ENCODE results near the gene ZP2.
"Not testable (repeated sequence)": the region's sequence is repeated elsewhere in the genome, so short reads cannot be mapped to it uniquely, and the experiment has no call there.

Gene ZP2

DNA sequence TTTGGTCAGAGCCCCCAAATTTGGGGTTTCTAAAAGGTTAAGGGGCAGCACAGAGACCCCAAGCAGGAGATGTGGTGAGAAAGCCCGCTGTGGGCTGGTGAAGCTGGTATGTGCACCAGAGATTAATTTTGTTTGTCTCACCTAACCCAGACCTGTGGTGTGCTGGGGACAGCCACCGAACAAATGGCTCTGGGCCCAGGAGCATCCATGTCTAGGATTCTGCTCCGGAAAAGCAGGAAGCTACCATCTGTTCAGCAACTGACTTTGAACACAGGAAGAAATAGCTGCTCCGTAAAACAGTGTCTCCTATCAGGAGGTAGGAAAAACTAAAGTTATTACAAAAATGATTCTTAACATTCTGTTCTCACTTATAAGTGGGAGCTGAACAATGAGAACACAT lies 2.7 kb upstream of the ZP2 start:
- DNase-seq (ENCODE audit: low read depth in 2 of 2) = no peak

GRCh38 chr16:21208446-21209230 lies 2.7 kb downstream of the ZP2 start:
- no peak for DNase-seq (ENCODE audit: low read depth in 2 of 2)

- no peak for DNase-seq (ENCODE audit: low read depth in 2 of 2)
Measured at GRCh38 chr16:21206550-21206949, 4.8 kb downstream of the ZP2 start.

DNA sequence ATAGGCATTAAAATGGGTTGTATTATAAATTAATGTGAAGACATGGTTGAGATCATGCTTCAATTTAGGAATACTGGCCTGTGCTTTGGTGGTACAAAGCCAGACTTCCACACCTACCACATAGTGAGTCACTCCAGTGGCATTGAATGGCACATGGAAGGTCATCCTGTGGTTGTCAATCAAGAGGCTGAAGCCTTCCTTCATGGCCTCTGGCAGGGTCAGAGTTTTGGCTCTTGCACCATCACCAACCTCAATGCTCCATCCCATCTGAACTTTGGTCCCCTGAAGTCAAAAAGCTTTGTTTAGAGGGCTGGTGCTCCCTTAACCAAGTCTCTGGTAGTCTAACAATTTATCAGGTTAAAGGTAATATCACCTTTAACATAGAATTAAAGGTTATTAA lies 6.1 kb downstream of the ZP2 start:
- DNase-seq (ENCODE audit: low read depth in 2 of 2) = no peak

GRCh38 chr16:21203155-21203797 lies 8.1 kb downstream of the ZP2 start:
- no peak for DNase-seq (ENCODE audit: low read depth in 2 of 2)

DNA sequence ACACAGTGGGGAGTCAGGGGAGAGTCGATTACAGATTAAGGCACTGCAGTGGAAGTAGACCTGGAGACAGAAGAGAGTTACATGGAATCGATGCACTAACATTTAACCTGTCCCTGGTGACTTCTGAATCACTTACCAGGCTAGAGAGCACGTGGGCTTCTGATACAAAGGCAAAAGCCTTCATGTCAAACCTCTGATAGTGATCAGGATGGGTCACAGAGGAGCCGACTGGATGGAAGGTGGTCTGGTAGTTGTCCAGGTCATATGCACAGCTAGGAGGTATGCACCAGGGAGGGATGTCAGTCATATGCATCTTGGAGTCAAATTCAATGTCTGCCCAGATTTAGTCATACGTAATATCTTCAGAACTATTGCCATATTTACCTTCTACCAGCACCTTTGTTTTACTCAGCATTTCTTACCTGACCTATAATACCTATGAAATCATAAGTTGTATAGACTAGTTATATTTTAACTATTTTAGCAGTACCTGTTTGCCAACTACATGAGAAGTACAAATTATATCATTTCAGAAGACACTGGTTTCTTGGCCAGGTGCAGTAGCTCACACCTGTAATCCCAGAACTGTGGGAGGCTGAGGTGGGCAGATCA lies 11.7 kb downstream of the ZP2 start:
- DNase-seq (ENCODE audit: low read depth in 2 of 2) = no peak

GRCh38 chr16:21197621-21198020 lies 13.8 kb downstream of the ZP2 start:
- DNase-seq (ENCODE audit: low read depth in 2 of 2) = no peak

DNA sequence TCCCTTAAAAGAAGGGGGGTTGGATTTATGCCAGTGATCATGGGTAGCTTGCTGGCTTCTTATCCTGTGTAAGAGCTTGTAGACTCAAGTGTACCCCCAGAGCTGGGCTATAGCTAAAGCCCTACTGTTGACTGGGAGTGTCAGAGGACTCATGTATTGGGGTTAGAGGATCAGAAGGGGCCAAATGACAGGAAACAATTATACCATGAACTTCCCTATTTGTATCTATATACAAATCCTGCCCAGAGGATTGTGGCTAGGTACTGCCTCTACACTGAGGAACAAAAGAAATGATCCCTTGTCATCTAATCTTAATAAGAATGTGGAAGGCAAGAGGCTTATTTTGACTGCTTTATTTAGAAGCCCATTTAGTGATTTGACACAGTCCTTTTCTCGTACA lies 14.3 kb downstream of the ZP2 start:
- no peak for DNase-seq (ENCODE audit: low read depth in 2 of 2)

DNA sequence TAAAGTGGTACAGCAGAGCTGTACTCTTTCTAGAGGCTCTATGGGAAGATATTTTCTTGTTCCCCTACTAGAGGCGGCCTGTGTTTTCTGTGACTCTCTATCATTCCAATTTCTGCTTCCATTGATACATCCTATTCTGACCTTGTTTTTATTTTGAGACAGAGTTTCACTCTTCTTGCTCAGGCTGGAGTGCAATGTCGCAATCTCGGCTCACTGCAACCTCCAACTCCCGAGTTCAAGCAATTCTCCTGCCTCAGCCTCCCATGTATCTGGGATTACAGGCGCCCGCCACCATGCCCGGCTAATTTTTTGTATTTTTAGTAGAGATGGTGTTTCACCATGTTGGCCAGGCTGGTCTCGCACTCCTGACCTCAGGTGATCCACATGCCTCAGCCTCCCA lies 16.0 kb downstream of the ZP2 start:
- not testable (repeated sequence) for DNase-seq (ENCODE audit: low read depth in 2 of 2)

DNA sequence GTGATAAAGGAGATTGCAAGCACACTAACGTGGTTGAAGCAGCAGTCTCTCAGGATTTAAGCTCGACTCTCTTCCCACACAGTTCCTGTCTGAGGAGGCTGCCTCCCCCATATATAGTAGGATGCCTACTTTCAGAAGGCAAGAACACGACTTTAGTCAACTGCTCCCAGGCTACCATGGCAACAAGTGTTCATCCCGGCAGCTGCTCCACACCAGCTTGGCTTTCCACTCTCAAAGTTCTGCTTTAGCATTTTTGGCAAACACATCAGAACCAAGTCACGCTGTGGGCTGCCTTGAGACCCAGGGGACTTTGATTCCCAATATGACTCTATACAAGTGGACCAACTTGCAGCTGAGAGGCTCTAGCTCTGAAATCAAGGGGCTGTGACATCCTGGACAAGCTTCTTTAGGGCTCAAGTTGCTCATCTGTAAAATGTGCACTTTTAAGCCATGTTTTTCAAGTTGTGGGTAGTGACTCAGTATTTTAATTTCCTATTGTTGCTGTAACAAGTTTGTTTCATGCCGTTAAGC lies 16.5 kb downstream of the ZP2 start:
- DNase-seq (ENCODE audit: low read depth in 2 of 2) = no peak

DNA sequence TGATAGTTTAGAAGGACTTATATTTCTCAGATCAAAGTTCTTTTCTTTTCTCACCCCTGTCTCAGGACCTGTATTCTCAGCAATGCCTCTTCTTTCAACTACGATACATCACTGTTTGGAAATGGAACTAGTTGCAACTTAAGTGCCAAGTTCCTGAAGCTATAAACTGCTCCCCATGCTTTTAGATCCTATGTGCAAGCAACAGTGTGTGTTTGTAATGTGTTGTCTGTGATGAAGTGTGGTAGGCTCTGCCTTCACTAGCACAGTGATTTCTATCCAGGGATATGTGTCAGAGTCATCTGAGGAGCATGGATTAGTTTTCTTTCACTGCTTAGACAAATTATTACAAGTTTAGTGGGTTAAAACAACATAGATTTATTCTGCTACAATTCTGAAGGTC lies 18.4 kb downstream of the ZP2 start:
- DNase-seq (ENCODE audit: low read depth in 2 of 2) = no peak

DNA sequence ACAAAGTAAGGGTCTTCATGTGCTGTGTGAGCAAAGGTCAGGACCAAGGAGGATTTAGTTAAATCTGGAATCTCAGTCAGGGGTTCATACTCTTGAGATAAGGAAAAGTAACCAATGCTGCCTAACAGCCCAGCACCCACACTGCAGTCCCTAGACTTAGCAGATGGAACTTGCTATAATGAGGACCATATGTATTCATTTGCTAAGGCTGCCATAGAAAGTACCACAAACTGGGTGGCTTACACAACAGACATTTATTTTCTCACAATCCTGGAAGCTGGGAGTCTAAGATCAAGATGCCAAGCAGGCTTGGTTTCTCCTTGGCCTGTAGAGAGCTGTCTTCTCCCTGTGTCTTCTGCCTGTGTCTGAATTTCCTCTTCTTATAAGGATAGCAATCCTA lies 20.8 kb downstream of the ZP2 start:
- DNase-seq (ENCODE audit: low read depth in 2 of 2) = no peak

DNA sequence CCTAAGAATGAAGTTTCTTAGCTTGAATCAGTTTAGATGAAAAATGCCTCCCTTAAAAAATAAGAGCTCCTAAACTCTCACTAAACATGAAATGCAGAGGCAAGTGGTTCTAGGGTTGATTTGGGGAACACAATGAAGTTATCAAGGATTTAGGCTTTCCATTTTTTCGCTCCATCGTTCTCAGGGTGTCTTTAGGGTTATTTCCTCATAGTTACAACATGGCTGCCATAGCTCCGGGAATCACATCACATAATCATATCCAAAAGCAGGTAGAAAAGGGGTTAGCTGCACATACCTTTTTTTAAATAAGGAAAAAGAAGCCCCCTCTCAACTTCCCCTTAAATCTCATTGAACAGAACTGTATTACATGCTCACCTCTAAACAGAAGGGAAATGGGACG lies 21.4 kb downstream of the ZP2 start:
- DNase-seq (ENCODE audit: low read depth in 2 of 2) = no peak

GRCh38 chr16:21189311-21189710 lies 22.1 kb downstream of the ZP2 start:
- no peak for DNase-seq (ENCODE audit: low read depth in 2 of 2)

DNA sequence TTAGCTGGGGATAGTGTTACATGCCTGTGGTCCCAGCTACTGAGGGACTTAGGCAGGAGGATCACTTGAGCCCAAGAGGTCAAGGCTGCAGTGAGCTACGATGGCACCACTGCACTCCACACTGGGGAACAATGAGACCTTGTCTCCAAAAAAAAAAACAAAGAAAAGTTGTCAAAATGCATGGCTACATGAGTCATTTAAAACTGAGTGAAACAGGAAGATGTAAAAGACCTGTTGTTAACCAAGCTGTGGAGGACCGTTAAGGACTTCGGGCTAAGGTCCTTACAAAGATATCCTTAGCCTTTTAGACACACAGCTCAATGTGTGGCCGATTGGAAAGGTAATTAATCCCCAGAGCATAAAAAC lies 25.1 kb downstream of the ZP2 start:
- DNase-seq (ENCODE audit: low read depth in 2 of 2) = no peak

GRCh38 chr16:21185659-21186325 lies 25.6 kb downstream of the ZP2 start:
- no peak for DNase-seq (ENCODE audit: low read depth in 2 of 2)

DNA sequence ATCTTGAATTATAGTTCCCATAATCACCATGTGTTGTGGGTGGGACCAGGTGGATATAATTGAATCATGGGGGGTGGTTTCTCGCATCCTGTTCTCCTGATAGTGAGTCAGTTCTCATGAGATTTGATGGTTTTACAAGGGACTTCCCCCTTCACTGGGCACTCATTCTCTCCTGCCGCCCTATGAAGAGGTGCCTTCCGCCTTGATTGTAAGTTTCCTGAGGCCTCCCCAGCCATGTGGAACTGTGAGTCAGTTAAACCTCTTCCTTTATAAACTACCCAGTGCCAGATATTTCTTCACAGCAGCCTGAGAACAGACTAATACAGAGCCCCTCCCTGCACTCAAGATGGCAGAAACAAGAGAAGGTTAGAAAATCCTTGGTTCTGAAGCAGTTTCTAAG lies 26.5 kb downstream of the ZP2 start:
- no peak for DNase-seq (ENCODE audit: low read depth in 2 of 2)

GRCh38 chr16:21183995-21184394 lies 27.4 kb downstream of the ZP2 start:
- DNase-seq (ENCODE audit: low read depth in 2 of 2) = no peak

DNA sequence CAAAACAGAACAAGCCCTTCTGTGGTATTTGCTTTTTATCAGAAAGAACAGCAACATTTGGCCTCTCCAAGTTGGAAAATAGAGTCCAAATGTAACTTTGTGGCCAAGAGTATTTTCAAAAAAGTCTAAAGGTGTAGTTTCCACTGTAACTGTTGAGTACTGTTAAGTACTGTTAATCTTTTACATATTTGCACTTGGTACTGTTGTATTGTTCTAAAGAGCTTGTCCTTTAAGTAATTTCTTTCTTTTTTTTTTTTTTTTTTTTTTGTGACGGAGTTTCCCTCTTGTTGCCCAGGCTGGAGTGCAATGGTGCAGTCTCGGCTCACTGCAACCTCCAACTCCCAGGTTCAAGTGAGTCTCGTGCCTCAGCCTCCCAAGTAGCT lies 31.4 kb downstream of the ZP2 start:
- DNase-seq (ENCODE audit: low read depth in 2 of 2) = no peak

GRCh38 chr16:21179126-21179982 lies 32.0 kb downstream of the ZP2 start:
- DNase-seq (ENCODE audit: low read depth in 2 of 2) = no peak

- DNase-seq (ENCODE audit: low read depth in 2 of 2) = no peak
Measured at GRCh38 chr16:21175397-21175796, 36.0 kb downstream of the ZP2 start.

DNA sequence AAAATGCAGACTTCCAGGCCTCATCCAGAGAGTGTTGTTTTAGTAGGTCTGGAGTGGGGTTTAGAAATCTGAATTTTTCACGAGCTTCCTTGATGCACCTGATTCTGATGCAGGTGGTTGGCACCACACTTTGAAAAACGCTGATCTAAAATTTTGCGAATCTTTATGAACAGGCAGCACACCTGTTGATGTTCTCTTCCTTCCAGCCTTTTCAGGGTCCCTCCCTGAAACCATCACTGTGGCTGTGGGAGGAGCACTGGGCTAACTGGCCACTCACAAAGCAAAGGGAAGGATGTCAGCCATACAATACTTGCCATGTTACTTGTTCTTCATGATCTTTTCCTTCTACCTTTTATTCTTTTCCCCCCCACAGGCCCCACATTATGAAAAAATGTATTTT lies 38.7 kb downstream of the ZP2 start:
- DNase-seq (ENCODE audit: low read depth in 2 of 2) = no peak

All from stimulated activated CD8-positive, alpha-beta memory T cell treated with anti-CD3 and anti-CD28 coated beads, Interleukin-2, amount 100 ng/mL, for 1 hour (primary cell).